Endothelial cell of umbilical vein (primary cell): ENCODE data around the gene DTX4. TPM values are rescaled to one million over a fixed set of nuclear protein-coding genes. Genes with fewer than 3 reads are reported as not detected.

Source experiments
- BruUV-seq: library from RNA; stranded (reverse); fragments of 400-500 nt; replicated peaks from 2 replicates; lab custom pipeline; 2021; lab: Mats Ljungman, UMichigan
- CTCF ChIA-PET: fragments of 300-600, 350-600 bp; sonication (Branson Sonifier 250); formaldehyde crosslinking; loops from one replicate; lab custom pipeline; 2021; ENCODE audit warnings: antibody characterized with exemption, inconsistent platforms; lab: Charles Lee
- POLR2A ChIA-PET: fragments of 300-600, 350-600 bp; sonication (Branson Sonifier 250); formaldehyde crosslinking; loops from one replicate; lab custom pipeline; 2021; ENCODE audit warnings: antibody characterized with exemption, inconsistent platforms; lab: Charles Lee
- DNase-seq: peaks from one replicate; pipeline ENCODE4 v3.0.0-alpha.2; 2011; ENCODE audit warnings: low read depth, low spot score
- FAIRE-seq: peaks from 2 replicates; lab custom pipeline; 2011; peaks lifted over from hg19 to GRCh38; lab: Jason Lieb, UNC
- H2AFZ ChIP-seq: 2 replicates; pipeline ENCODE4 v1.6.0; 2012; ENCODE audit warnings: low read depth, low read length, control low read depth, inconsistent platforms
- H3K27ac ChIP-seq: 2 replicates; pipeline ENCODE4 v1.5.1; 2011; ENCODE audit warnings: low read depth, mild to moderate bottlenecking, control low read depth, low read length, moderate library complexity; ENCODE audit not compliant: insufficient read depth
- H3K27me3 ChIP-seq, 2 experiments: 2 replicates each; pipeline versions ENCODE4 v1.6.0 to v1.6.1; 2011; ENCODE audit warnings: low read length in 2 of 2, mixed read lengths in 1 of 2; ENCODE audit not compliant: control insufficient read depth in 2 of 2, insufficient read depth in 2 of 2
- H3K36me3 ChIP-seq, 2 experiments: 2 replicates in 1 of 2; 3 replicates in 1 of 2; pipeline ENCODE4 v1.5.1; 2011; ENCODE audit warnings: low read length in 2 of 2, mild to moderate bottlenecking in 1 of 2, moderate library complexity in 1 of 2; ENCODE audit not compliant: control insufficient read depth in 2 of 2, insufficient read depth in 2 of 2; ENCODE audit errors: extremely low read depth in 1 of 2
- H3K4me1 ChIP-seq: 3 replicates; pipeline ENCODE4 v1.5.1; 2011; ENCODE audit warnings: mild to moderate bottlenecking, low read length; ENCODE audit not compliant: control insufficient read depth, insufficient read depth; ENCODE audit errors: extremely low read depth
- H3K4me2 ChIP-seq: 2 replicates; pipeline ENCODE4 v1.6.1; 2011; ENCODE audit warnings: low read length, control low read depth, mixed read lengths; ENCODE audit not compliant: insufficient read depth
- H3K4me3 ChIP-seq, 3 experiments: fragments of 200-600 bp in 1 of 3; sonication (generic), shearing (Covaris generic) in 1 of 3; replicated peaks in 1 of 3; 2 replicates each; pipeline ENCODE4 v1.5.1; 2011 to 2016; ENCODE audit warnings: control low read depth in 3 of 3, low read length in 3 of 3, mild to moderate bottlenecking in 2 of 3, inconsistent platforms in 1 of 3, low read depth in 1 of 3, moderate library complexity in 1 of 3; ENCODE audit not compliant: insufficient read depth in 1 of 3
- H3K79me2 ChIP-seq: 2 replicates; pipeline ENCODE4 v1.6.0; 2012; ENCODE audit warnings: low read length, inconsistent platforms; ENCODE audit not compliant: control insufficient read depth, insufficient read depth
- H3K9ac ChIP-seq: replicated peaks from 2 replicates; pipeline ENCODE3; 2011; ENCODE audit warnings: low read length, control low read depth; ENCODE audit not compliant: insufficient read depth; ENCODE audit errors: extremely low read depth
- H3K9me1 ChIP-seq: replicated peaks from 3 replicates; pipeline ENCODE4 v1.6.0; 2011; ENCODE audit warnings: mild to moderate bottlenecking, low read length; ENCODE audit not compliant: control insufficient read depth, insufficient read depth; ENCODE audit errors: extremely low read depth
- H3K9me3 ChIP-seq: replicated peaks from 2 replicates; pipeline ENCODE4 v1.5.1; 2012; ENCODE audit warnings: low read length, inconsistent platforms; ENCODE audit not compliant: control insufficient read depth, insufficient read depth
- H4K20me1 ChIP-seq: replicated peaks from 2 replicates; pipeline ENCODE3; 2011; ENCODE audit warnings: mild to moderate bottlenecking, low read length; ENCODE audit not compliant: control insufficient read depth, insufficient read depth; ENCODE audit errors: extremely low read depth
- CTCF ChIP-seq, 2 donors: IDR thresholded peaks; 1 replicate in 1 of 2; 2 replicates in 1 of 2; pipeline ENCODE4 v1.5.1; 2011; ENCODE audit warnings: low read length in 2 of 2, mild to moderate bottlenecking in 2 of 2, moderate library complexity in 2 of 2, control low read depth in 1 of 2, inconsistent platforms in 1 of 2, low read depth in 1 of 2; ENCODE audit not compliant: insufficient read depth in 1 of 2; ENCODE audit errors: extremely low read depth in 1 of 2
- EZH2 ChIP-seq: IDR thresholded peaks from 2 replicates; pipeline ENCODE4 v1.6.1; 2012; ENCODE audit warnings: borderline replicate concordance, low read depth, mild to moderate bottlenecking, moderate library complexity, low read length, inconsistent platforms; ENCODE audit not compliant: severe bottlenecking
- FOS ChIP-seq: IDR thresholded peaks from 2 replicates; pipeline ENCODE4 v1.6.1; 2011; ENCODE audit warnings: mild to moderate bottlenecking, low read length, moderate library complexity, borderline replicate concordance; ENCODE audit not compliant: insufficient read depth
- GATA2 ChIP-seq: IDR thresholded peaks from 2 replicates; pipeline ENCODE4 v1.7.0; 2011; ENCODE audit warnings: low read depth, mild to moderate bottlenecking, moderate library complexity, mixed read lengths, low read length; ENCODE audit not compliant: insufficient read length, insufficient read depth
- JUN ChIP-seq: IDR thresholded peaks from 2 replicates; pipeline ENCODE4 v1.6.1; 2011; ENCODE audit warnings: borderline replicate concordance, low read depth; ENCODE audit not compliant: insufficient read length, insufficient read depth
- MAX ChIP-seq: IDR thresholded peaks from 2 replicates; pipeline ENCODE4 v1.6.1; 2011; ENCODE audit not compliant: insufficient read depth, insufficient read length
- MYC ChIP-seq: IDR thresholded peaks from one replicate; pipeline ENCODE4 v1.6.1; 2011; ENCODE audit warnings: mild to moderate bottlenecking, low read depth, low read length
- POLR2A ChIP-seq: IDR thresholded peaks from 2 replicates; pipeline ENCODE4 v1.6.1; 2012; ENCODE audit warnings: low read depth, mild to moderate bottlenecking, control low read depth, low read length
- POLR2AphosphoS5 ChIP-seq: IDR thresholded peaks from 2 replicates; pipeline ENCODE4 v1.6.1; 2012; ENCODE audit warnings: low read depth, mild to moderate bottlenecking, control low read depth, low read length, moderate library complexity; ENCODE audit not compliant: insufficient read depth
- dilution Hi-C: fragments of 300-500 bp; cut with MboI; formaldehyde crosslinking; loops from one replicate; pipeline ENCODE4 v1.15.0; 2019; ENCODE audit warnings: low sequenced_read_pairs; ENCODE audit not compliant: extremely low pct_ligation_motif_present
- intact Hi-C: fragments of 100-400 bp; cut with micrococcal nuclease; formaldehyde crosslinking; loops from one replicate; pipeline ENCODE4 v1.10.0; 2022
- polyA plus RNA-seq, 4 experiments: library from polyadenylated mRNA; depleted of rRNA in 3 of 4; stranded (reverse) in 3 of 4; unstranded in 1 of 4; fragments of >200 nt; gene quantifications; 2 replicates each; pipeline versions ENCODE4 v1.2.1 to v1.2.3, GENCODE V29; 2011 to 2012; ENCODE audit warnings: missing spikeins in 1 of 4
- total RNA-seq: library from RNA; stranded (reverse); gene quantifications from 2 replicates; pipeline ENCODE4 v1.2.3, GENCODE V29; 2021

DTX4 gene
- total and polyA plus RNA-seq, 2 donors (not counting 3 experiments of a cell fraction or from before 2014, with no cell fraction given): 0.08 to 0.91 TPM

- peak; percentile 6 for DNase-seq
- H3K4me2 ChIP-seq: no peak overlapping the region
Observed at GRCh38 chr11:59226396-59226795, 54.5 kb downstream of the DTX4 start.

More at GRCh38 chr11:59226396-59226795, 54.5 kb downstream of the DTX4 start:
- Histone ChIP-seq H2AFZ (no peak overlapping the region), H3K9ac (no peak overlapping the region), H3K9me1 (no peaks in the 10 kb centered on the region), H3K9me3 (no peaks in the 10 kb centered on the region), H3K4me3 (no peak overlapping the region), H3K4me1 (no peaks in the 10 kb centered on the region), H3K36me3 (no peaks in the 10 kb centered on the region), H3K79me2 (no peaks in the 10 kb centered on the region), H3K27ac (no peak overlapping the region), H4K20me1 (no peaks in the 10 kb centered on the region), H3K27me3 (no peaks in the 10 kb centered on the region)
- ChIA-PET CTCF (no interaction called here), POLR2A (no interaction called here)
- no TSS peak for BruUV-seq
- TF ChIP-seq JUN: no peak
- no peak for TF ChIP-seq MAX
- no peak for TF ChIP-seq GATA2
- no peak for TF ChIP-seq EZH2
- no peak for TF ChIP-seq POLR2AphosphoS5
- TF ChIP-seq CTCF (IDR thresholded peaks at IDR 0.05; ENCODE audit: extremely low read depth in 1 of 2, insufficient read depth in 1 of 2, low read depth in 1 of 2, low read length in 2 of 2): no peak
- TF ChIP-seq POLR2A: no peak
- TF ChIP-seq FOS: no peak
- no peak for TF ChIP-seq MYC
- intact Hi-C loops (no loop called here), dilution Hi-C loops (no loop called here)
- FAIRE-seq: no peak
